HG03558 (cell line): ENCODE data around the gene DLG3.

ENCODE experiments used
- ATAC-seq: cut with Tn5 transposase; IDR thresholded peaks from one replicate; pipeline ENCODE4 v1.9.1; 2021; ENCODE audit warnings: moderate number of reproducible peaks; ENCODE audit not compliant: unreplicated experiment; ENCODE audit errors: extremely low read depth

The DLG3 gene

GRCh38 chrX:70437011-70437410, 7.6 kb upstream of the DLG3 start:
- ATAC-seq, result no peak

GRCh38 chrX:70437921-70438665, 6.5 kb upstream of the DLG3 start:
- ATAC-seq, result no peak

- ATAC-seq, result no peak
These were observed 5.6 kb upstream of the DLG3 start for GRCh38 chrX:70439016-70439415.

- ATAC-seq, result no peak
These were observed 2.4 kb upstream of the DLG3 start for GRCh38 chrX:70442224-70442623.

GRCh38 chrX:70444946-70445656, 466 bp downstream of the DLG3 start:
- no peak for ATAC-seq

- ATAC-seq, result no peak
These were observed 1.3 kb downstream of the DLG3 start for GRCh38 chrX:70445951-70446350.

- no peak for ATAC-seq
These were observed 2.0 kb downstream of the DLG3 start for GRCh38 chrX:70446380-70447350.

- no peak for ATAC-seq
These were observed 4.9 kb downstream of the DLG3 start for GRCh38 chrX:70449457-70449966.

GRCh38 chrX:70452143-70452733, 7.6 kb downstream of the DLG3 start:
- ATAC-seq, result no peak

- ATAC-seq, result no peak
These were observed 8.5 kb downstream of the DLG3 start for GRCh38 chrX:70453024-70453618.

GRCh38 chrX:70454441-70455365, 10.1 kb downstream of the DLG3 start:
- ATAC-seq, result no peak

GRCh38 chrX:70455366-70456202, 10.9 kb downstream of the DLG3 start:
- no peak for ATAC-seq

GRCh38 chrX:70456256-70456655, 11.6 kb downstream of the DLG3 start:
- no peak for ATAC-seq

- no peak for ATAC-seq
These were observed 16.4 kb downstream of the DLG3 start for GRCh38 chrX:70461026-70461425.

GRCh38 chrX:70464051-70464450, 19.4 kb downstream of the DLG3 start:
- ATAC-seq, result no peak

- ATAC-seq, result no peak
These were observed 22.3 kb downstream of the DLG3 start for GRCh38 chrX:70466968-70467367.

- ATAC-seq, result no peak
These were observed 24.1 kb downstream of the DLG3 start for GRCh38 chrX:70468709-70469108.

- no peak for ATAC-seq
These were observed 26.2 kb downstream of the DLG3 start for GRCh38 chrX:70470850-70471289.
